GM21528 (cell line): ENCODE measurements around the gene RGS14.
"Not testable (repeated sequence)": the region's sequence is repeated elsewhere in the genome, so short reads cannot be mapped to it uniquely, and the experiment has no call there.

Experiments
- ATAC-seq: cut with Tn5 transposase; IDR thresholded peaks from one replicate; pipeline ENCODE4 v1.9.1; 2021; ENCODE audit warnings: mild to moderate bottlenecking, moderate library complexity; ENCODE audit not compliant: unreplicated experiment, low FRiP score

The RGS14 gene

DNA sequence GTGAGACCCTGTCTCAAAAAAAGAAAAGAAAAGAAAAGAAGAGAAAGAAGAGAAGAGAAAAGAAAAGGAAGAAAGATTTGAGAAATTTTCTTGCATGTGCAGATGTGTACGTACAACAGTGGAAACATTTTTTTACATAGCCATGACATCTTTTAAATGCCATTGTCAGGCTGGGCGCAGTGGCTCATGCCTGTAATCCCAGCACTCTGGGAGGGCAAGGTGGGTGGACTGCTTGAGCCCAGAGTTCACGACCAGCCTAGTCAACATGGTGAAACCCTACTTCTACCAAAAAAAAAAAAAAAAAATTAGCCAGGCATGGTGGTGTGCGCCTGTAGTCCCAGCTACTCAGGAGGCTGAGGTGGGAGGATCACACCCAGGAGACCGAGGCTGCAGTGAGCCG, 12.8 kb upstream of the RGS14 start:
- no peak for ATAC-seq

DNA sequence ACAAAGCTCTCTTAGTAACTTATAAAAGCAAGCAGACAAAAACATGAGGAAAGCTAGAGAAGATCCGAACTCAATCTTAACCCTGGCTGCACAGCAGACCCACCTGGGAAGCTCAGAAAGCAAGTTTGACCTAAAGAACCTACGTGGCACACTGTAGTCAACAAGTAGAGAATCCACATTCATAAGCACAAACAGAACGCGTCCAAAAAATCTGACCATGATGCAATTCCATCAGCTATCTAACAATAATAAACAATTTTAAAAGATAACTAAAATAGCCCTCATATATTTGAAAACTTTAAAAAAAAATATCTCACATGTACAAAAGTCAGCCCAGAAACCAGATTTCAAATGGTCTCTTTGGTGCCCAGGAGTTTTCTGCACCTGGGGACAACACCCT, 10.9 kb upstream of the RGS14 start:
- ATAC-seq, result no peak

DNA sequence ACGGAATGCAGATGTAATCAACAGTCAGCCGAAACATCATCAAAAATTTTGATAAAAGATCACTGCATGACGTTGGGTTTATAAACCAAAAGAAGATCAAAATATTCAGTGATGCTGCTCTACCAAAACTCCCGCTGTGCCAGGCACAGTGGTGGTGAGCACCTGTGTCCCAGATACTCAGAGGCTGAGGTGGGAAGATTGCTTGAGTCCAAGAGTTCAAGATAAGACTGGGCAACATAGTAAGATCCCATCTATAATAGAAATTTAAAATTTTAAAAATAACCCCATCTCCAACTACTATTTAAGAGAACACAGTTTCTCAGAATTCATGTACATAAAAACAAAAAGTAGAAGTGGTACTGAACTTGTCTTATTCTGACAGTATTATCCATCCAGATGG, 10.0 kb upstream of the RGS14 start:
- no peak for ATAC-seq

DNA sequence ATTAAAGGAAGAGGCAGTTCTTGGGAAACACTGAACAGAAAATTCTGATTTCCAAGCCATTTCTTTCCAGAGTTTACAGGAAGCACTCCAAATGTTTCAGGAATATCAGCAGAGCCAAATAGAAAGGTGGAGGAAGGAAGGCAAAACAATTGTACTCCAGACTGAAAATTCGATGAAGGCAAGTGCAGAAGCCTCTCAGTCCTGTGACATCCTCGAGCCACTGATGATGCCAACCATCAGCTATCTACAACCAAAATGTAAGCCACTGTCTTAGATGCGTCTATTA, 8.4 kb upstream of the RGS14 start:
- no peak for ATAC-seq

DNA sequence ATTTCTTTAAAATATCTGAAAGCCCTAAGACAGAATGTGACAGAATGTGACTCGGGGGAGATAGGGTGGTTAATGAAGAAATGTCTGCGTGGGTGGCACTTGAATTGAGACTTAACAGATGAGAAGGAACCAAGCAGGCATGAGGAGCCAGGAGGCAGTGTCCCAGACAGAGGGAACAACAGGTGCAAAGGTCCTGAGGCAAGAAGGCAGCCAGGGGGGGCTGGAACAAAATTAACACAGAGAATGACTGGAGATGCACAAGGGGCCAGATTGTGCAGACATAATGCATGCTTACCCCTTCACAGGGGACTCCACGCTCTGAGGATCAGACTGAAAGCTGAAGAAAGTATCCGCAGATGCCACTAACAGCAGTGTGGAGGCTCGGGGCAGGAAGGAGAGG, 8.0 kb upstream of the RGS14 start:
- ATAC-seq, result no peak

DNA sequence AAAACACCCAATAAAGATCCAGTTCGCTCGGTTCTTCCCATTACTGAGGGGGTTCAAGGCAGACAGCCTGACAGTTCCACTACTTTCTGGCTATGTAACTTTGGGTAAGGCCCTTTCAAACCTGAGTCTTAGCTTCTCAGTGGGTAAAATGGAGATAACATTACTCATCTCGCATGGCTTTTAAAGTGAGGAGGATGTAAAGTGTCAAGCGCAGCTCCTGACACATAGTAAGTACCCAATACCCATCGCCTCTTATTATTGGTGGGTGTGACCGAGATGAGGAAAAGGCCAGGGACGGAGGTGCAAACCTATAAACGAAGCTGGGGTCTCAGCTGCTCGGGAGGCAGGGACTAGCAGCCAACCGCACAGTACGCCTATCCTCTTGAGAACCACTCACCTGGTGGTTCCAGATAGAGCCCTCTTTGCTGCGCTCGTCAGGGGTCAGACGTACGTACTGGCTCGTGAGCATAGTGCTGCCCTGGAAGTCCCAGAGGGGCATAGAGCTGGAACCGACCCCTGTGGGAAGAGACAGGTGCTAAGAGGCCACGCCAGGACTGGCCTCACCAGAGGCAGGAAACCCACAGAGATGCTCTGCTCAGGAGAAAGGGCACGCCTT, 6.8 kb upstream of the RGS14 start:
- peak; percentile 25 for ATAC-seq

DNA sequence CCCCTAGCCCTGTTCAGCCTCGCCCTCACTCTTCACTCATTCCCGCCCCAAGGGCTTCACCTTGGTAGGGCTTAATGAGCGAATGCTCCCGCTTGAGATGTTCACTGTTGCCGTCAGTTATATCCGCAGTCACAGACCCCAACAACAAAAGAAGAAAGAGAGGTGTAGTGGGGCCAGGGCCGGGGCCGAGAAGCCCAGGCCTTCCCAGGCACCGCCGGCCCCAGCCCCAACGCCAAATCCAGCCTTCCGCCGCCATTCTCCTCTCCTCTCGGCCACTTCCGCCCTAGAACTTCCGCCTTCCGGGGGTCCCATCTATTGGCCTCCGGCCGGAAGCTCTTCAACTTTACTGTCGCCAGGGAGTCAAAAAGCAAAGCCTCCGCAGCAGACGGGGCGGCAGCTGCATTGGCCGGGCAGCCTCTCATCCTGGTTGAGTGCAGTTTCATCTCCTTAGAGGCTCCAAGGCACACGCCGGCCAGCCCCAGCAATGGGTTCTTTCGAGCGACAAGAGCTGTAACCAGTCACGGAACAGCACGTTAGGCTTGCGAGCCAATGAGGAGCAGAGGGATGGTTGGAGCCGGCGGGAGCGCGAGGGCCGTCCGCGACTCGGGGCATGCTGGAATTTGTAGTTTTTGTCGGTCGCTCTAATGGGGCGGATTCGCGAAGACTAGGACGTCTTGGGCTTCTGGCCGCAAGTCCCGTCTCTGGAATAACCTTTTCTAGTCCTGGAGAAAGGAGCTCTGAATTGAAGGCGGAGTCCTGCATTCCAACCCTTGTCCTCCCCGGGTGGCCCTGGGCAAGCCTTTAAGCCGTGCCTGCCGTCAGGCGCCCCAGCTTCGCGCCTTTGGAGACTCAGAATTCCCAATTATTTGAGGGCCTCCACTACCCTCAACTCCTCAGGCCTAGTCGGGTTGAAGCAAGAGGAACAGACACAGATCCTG, 6.1 kb upstream of the RGS14 start, which contains the start of gene LMAN2:
Gene LMAN2 (minus strand): TSS at position 277 of the 938 bp plus-strand sequence. CDS start 21 bp downstream, at position 256.
- ATAC-seq, result peak; percentile 92

DNA sequence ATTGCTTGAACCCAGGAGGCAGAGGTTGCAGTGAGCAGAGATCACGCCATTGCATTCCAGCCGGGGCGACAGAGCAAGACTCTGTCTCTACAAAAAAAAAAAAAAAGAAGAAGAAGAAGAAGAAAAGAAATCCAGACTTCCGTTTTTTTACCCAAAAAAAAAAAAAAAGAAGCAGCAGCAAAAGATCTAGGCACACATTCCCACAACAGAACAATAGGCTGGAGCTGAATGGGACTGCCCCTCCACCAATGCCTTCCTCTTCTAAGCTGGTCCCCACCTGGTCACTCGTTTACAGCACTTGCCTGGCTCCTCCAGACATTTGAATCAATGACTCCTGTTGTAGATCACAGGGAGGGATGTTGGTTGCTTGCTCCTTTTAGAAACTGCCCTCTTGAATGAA, 4.6 kb upstream of the RGS14 start:
- no peak for ATAC-seq

DNA sequence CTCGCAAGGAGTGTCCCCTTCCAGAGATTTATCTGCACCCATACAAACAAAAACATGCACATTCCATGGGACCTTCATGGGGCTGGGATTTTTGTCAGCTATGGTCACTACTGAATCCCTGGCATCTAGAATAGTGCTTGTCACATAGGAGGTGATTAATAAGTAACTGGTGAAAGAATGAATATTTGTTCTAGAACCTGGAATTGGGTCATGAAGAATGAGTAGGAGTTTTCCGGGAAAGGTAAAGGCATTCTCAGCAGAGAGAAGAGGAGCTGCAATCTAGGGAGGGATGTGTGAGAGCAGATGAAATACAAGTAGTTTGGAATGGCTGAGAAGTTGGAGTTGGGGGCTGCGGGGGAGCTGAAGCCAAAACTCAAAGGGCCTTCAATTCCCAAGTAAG, 3.5 kb upstream of the RGS14 start:
- no peak for ATAC-seq

DNA sequence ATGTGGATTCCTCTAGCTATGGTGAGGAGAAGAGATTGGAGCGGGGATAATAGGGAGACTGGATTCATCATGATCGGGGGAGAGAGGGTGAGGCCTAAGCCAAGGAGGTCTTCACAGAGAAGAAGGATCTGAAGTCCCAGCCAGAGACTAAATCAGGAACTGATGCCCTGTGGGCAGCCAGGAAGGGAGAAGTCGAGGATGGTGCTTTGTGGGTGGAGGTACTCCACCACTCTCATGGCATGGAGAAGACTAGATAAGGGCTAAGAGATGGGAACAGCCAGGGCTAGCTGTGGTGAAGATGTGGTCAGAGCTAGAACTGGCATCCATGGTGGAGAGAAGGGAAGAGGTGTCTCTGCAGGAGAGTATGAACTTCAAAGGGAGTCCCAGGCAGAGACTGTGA, 3.0 kb upstream of the RGS14 start:
- ATAC-seq, result no peak

DNA sequence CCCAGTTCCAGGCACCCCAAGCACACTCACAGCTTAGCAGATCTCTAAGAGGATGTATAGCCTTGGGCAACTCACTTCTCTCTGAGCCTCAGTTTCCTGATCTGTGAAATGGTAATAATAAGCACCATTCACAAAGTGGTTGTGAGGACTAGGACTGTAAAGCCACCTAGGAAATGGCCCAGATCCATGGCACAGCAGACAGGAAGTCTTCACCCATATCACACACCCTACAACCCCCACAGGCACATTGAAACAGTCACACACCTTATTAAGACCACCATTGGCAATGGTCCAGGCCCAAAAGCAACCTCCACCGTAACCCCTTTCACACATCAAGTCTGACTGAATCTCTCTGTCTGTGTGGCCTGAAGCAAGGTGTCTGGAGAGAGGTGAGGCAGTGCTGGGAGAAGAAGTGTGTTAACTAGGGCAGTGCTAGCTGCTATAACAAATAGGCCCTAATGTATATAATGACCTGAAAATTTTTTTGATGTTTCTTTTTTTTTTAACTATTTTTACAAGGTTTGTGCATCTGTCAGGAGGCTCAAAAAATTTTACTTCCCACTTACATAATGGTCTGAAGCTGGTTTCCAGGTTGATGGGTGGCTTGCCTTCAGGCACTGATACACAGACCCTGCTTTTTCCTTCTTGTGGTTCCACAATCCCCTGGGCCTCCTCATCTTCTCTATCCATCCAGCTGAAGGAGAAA, 2.4 kb upstream of the RGS14 start:
- ATAC-seq, result no peak

DNA sequence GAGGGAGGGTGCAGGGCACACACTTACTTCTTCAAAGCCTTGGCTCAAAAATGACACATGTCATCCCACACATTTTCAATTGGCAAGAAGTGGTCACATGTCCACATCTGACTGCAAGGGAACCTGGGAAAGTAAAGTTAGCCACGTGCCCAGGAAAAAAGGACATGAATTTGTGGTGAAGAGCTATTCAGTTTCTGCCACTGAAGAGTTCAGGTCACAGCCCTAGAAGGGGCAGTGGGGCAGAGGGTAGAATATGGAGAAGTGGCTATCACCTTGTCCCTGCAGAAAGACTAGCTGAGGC, 1.9 kb upstream of the RGS14 start:
- no peak for ATAC-seq

DNA sequence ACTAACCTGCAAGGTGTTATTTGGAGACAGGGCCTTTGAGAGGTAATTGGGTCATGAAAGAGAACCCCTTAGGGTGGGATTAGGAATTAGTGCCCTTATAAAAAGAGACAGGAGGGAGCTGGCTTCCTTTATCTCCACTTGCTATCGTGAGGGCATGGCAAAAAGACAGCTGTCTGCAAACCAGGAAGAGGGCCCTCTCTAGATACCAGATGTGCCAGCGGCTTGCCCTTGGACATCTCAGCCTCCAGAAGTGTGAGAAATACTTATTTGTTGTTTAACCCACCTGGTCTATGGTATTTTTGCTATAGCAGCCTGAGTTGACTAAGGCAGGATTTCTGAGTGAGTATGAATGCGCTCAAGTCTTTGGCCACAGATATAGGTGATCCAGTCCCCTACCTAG, 978 bp upstream of the RGS14 start:
- ATAC-seq, result no peak

DNA sequence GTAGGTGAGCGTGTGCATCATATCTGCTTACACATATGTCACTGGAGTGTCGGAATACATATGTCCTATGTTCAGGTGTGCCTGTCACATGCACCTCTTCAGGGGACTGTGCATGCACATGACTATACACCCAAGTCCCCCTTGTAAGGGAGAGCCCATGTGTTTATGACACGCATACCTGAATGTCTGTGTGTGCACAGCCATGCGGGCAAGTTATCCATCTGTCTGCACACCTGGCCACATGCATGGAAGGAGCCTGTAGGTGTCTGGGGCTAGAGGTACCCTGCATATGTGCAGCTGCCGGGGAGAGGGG, 622 bp upstream of the RGS14 start:
- no peak for ATAC-seq

DNA sequence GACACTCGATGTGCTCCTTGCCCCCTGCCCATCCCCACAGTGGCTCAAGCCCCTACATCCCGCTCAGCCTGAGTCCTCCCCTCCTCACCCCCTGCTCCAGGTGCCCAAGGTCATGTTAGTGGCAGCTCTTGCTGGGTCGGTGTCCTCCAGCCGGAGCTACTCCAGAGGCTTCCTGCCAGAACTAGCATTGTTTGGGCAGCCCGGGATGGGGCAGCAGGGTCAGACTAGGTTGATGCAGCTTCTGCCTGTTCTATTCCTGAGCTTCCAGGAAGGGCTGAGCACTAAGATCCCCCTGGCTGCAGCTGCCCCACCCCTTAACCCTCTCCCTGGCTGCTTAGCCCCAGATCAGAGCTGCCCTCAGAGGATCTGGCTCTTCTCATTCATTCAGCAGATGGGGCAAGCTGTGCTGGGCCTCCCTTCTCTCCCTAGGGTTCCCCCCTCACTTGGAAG, 671 bp downstream of the RGS14 start:
- no peak for ATAC-seq

DNA sequence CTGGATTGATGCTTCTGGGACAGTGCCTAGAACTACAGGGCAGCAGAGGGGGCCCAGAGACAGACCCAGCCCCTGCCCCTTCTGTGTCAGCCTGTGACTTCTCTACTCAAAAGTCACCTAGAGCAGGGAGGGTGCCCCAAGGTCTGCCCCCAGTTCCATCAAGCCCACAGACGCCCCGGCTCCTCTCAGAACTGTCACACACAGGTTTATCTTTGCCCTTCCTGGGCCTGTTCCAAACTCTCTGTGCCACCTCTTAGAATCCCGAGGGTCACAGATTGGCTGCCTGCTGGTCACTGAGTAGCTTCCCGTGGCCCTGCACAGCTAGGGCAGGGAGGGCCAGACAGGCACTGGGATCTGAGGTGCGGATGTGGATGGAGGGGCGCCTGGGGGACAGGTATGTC, 1.7 kb downstream of the RGS14 start:
- no peak for ATAC-seq

DNA sequence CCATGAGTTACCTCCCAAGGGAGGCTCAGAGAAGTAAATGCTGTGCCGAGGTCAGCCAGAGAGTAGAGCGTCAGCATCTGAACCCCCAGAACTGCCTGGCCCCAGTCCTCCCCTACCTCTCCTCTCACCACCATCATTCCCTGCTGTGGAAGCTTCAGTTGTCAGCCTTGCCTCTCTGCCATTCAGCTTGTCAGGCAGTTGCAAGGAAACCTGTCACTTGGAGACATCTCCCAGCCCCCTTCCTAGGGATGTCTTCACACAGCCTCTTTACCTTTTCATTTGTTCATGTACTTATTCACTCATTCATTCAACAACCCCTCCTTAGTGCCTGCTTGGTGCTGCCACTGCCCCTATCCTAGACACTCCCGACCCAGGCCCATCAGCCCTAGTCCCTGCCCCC, 2.1 kb downstream of the RGS14 start:
- no peak for ATAC-seq

DNA sequence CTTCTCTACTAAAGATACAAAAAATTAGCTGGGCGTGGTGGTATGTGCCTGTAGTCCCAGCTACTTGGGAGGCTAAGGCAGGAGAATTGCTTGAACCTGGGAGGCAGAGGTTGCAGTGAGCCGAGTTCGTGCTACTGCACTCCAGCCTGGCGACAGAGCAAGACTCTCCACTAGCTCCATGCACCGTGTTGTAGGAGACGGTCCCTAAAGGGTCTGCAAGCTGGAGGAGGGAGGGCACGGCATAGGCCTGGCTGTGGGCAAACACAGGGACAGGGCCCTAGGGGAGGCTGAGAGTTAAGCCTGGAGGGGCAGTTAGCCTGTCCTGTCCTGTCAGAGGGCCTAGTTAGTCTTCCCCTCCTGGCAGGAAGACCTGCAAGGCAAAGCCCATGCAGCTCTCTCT, 3.0 kb downstream of the RGS14 start:
- ATAC-seq, result not testable (repeated sequence)

DNA sequence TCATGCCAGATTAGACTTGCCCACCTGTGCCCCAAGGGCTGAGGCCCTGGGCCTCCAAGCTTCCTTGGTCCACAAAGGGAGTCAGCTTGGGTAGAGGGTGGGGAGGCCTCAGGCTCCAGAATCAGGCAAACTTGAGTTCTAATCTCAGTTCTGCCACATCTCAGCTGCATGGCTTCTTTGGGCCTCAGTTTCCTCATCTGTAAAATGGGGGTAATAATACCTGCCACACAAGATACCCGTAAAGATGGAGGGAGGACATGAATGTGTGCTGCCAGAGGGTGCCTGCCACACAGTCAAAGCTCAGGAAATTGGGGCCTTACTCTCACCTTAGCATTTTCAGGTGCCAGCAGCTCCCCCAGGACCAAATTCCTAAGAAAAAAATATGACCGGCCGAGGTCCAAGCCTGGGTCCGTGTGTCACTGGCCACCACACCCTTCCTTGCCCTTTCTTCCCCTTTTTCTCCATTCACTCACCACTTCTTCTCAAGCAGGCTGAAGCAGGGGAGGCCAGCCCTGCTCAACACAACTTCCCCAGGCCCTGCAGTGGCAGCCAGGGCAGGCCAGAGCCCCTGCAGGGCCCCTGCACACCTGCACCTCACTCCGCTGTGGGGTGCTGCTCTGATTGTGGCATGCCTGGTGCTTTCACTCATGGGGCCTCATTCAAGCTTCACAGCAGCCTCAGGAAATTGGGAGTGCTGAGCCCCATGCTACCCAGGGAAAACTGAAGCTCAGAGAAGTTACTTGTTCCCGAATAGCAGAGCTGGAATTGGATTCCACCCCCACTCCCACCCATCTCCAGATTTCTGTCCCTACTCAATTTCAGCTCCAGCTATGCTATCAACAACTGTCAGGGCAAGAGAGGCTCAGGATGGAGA, 3.9 kb downstream of the RGS14 start:
- ATAC-seq, result no peak

DNA sequence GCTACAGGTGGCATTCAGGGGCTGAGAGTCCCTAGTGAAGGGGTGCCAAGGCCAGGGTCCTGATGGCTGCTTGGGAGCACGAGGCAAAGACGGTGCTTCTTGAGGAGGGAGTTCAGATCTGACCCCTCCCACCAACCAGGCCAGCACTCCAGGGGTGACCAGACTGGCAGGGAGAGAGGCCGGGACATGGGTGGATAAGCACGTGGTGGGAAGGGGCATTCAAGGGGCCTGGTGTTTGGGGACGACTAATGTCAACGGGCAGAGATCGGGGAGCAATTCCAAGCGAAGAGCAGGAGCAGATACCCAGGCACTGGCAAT, 4.5 kb downstream of the RGS14 start:
- ATAC-seq, result no peak
